Suppressor macrophage (primary cell): ENCODE results near the gene ANXA6.

Experiments used
- DNase-seq, 4 experiments: peaks; one replicate each; pipeline ENCODE4 v3.0.0-alpha.2; 2020 to 2022

ANXA6 gene

GRCh38 chr5:151127926-151128325 lies 29.7 kb downstream of the ANXA6 start:
- no peak for DNase-seq

GRCh38 chr5:151126199-151126645 lies 31.4 kb downstream of the ANXA6 start:
- peak; percentile 80 to 90 (median 86) for DNase-seq

- peak; percentile 64 to 90 (median 78) for DNase-seq
Measured at GRCh38 chr5:151125421-151125820, 32.2 kb downstream of the ANXA6 start.

- peak in 1 of 4 experiments; percentile 10 for DNase-seq
Measured at GRCh38 chr5:151123897-151124751, 33.5 kb downstream of the ANXA6 start.

GRCh38 chr5:151122828-151123227 lies 34.8 kb downstream of the ANXA6 start:
- DNase-seq: no peak

GRCh38 chr5:151121665-151122064 lies 35.9 kb downstream of the ANXA6 start:
- DNase-seq: no peak

GRCh38 chr5:151121095-151121494 lies 36.5 kb downstream of the ANXA6 start:
- DNase-seq: no peak

- DNase-seq: no peak
Measured at GRCh38 chr5:151118913-151119575, 38.5 kb downstream of the ANXA6 start.

GRCh38 chr5:151115272-151115905 lies 42.2 kb downstream of the ANXA6 start:
- peak; percentile 73 to 85 (median 78) for DNase-seq

GRCh38 chr5:151113651-151114050 lies 43.9 kb downstream of the ANXA6 start:
- DNase-seq: no peak

GRCh38 chr5:151110992-151111391 lies 46.6 kb downstream of the ANXA6 start:
- no peak for DNase-seq

- DNase-seq: no peak
Measured at GRCh38 chr5:151110122-151110681, 47.4 kb downstream of the ANXA6 start.

- no peak for DNase-seq
Measured at GRCh38 chr5:151108566-151108965, 49.0 kb downstream of the ANXA6 start.

- DNase-seq: no peak
Measured at GRCh38 chr5:151107738-151108520, 49.6 kb downstream of the ANXA6 start.

- DNase-seq: no peak
Measured at GRCh38 chr5:151107084-151107483, 50.5 kb downstream of the ANXA6 start.

GRCh38 chr5:151106509-151106908 lies 51.1 kb downstream of the ANXA6 start:
- no peak for DNase-seq

GRCh38 chr5:151106043-151106442 lies 51.5 kb downstream of the ANXA6 start:
- DNase-seq: no peak

GRCh38 chr5:151105561-151105960 lies 52.0 kb downstream of the ANXA6 start:
- no peak for DNase-seq

- no peak for DNase-seq
Measured at GRCh38 chr5:151104795-151105194, 52.8 kb downstream of the ANXA6 start.

- no peak for DNase-seq
Measured at GRCh38 chr5:151101746-151102145, 55.8 kb downstream of the ANXA6 start.

GRCh38 chr5:151101151-151101550 lies 56.4 kb downstream of the ANXA6 start:
- DNase-seq: no peak

GRCh38 chr5:151100681-151101080 lies 56.9 kb downstream of the ANXA6 start:
- DNase-seq: no peak
